Right lobe of liver (tissue), 6 donors: ENCODE data around the gene TLCD1. TPM values are rescaled to one million over a fixed set of nuclear protein-coding genes. Genes with fewer than 3 reads are reported as not detected.
"Not testable (repeated sequence)": the region's sequence is repeated elsewhere in the genome, so short reads cannot be mapped to it uniquely, and the experiment has no call there.

Source experiments
- ATAC-seq, 4 donors: fragments of 200-7000 bp; cut with Tn5 transposase; one replicate each; pipeline ENCODE4 v1.9.1; 2020; ENCODE audit warnings: mild to moderate bottlenecking in 4 of 4, moderate library complexity in 4 of 4
- DNase-seq, 3 donors: peaks; one replicate each; pipeline ENCODE4 v3.0.0-alpha.2; 2020
- H3K27ac ChIP-seq, 3 donors: fragments of 200-600 bp; one replicate each; pipeline ENCODE4 v1.8.0; 2022
- H3K27me3 ChIP-seq, 2 donors: fragments of 200-600 bp; one replicate each; pipeline ENCODE4 v1.8.0; 2022
- H3K36me3 ChIP-seq, 4 donors: fragments of 200-600 bp; sonication (generic) in 1 of 4; one replicate each; pipeline versions ENCODE4 v1.5.1 to v1.8.0; 2017 to 2022; ENCODE audit warnings: control low read depth in 1 of 4
- H3K4me1 ChIP-seq, 4 donors: fragments of 200-600 bp; sonication (generic) in 1 of 4; one replicate each; pipeline versions ENCODE4 v1.5.1 to v1.8.0; 2017 to 2022; ENCODE audit warnings: control low read depth in 1 of 4
- H3K4me3 ChIP-seq, 3 donors: fragments of 200-600 bp; one replicate each; pipeline ENCODE4 v1.8.0; 2022
- H3K9me3 ChIP-seq, 4 donors: fragments of 200-600 bp; sonication (generic) in 1 of 4; one replicate each; pipeline versions ENCODE4 v1.5.1 to v1.8.0; 2017 to 2022; ENCODE audit warnings: control low read depth in 1 of 4
- POLR2A ChIP-seq: fragments of 450-650 bp; IDR thresholded peaks from one replicate; pipeline ENCODE4 v1.6.1; 2017; ENCODE audit warnings: antibody characterized with exemption, mild to moderate bottlenecking
- WGBS: methylation state at CpG from one replicate; pipeline ENCODE4 v1.1.6; 2018; ENCODE audit warnings: low coverage, low lambda C conversion rate; ENCODE audit not compliant: insufficient coverage; ENCODE audit errors: missing lambda C conversion rate; 5-methylcytosine and 5-hydroxymethylcytosine counted together
- intact Hi-C, 2 donors: fragments of 100-400 bp; cut with DNase I; formaldehyde crosslinking; loops; one replicate each; pipeline versions ENCODE4 v1.11.2 to v1.14.1; 2022
- total RNA-seq, 6 experiments: library from RNA; depleted of rRNA in 2 of 6; stranded (reverse); fragments of >200 nt in 2 of 6; fragmentation: NEBNext Ultra II Directional in 3 of 6; extraction: Animal tissue kit (Norgen Biotek cat#: 25700) in 3 of 6; gene quantifications; one replicate each; pipeline versions ENCODE4 v1.1.0 to v1.2.4, GENCODE V29; 2016 to 2023
- TF ChIP-seq, protein P1 (sequence below), 4 donors: fragments of 200-600 bp in 3 of 4; fragments of 450-650 bp in 1 of 4; IDR thresholded peaks; one replicate each; pipeline versions ENCODE4 v1.5.1 to v1.8.0; 2016 to 2022; ENCODE audit warnings: antibody characterized with exemption in 4 of 4, mild to moderate bottlenecking in 2 of 4
- donor health status: DM: no; HTN: yes; CAD: no.
- donor health status: DM: no; HTN: no; CAD: no.
- donor health status: DM: no; HTN: no; CAD: no.
- donor health status: DM: no; HTN: yes; CAD: no.
- donor health status: DM: no; HTN: yes; CAD: no.

Gene TLCD1
- total RNA-seq, 6 experiments from 2014 or later: 2.9 to 11.0 (median 7.0) TPM

DNA sequence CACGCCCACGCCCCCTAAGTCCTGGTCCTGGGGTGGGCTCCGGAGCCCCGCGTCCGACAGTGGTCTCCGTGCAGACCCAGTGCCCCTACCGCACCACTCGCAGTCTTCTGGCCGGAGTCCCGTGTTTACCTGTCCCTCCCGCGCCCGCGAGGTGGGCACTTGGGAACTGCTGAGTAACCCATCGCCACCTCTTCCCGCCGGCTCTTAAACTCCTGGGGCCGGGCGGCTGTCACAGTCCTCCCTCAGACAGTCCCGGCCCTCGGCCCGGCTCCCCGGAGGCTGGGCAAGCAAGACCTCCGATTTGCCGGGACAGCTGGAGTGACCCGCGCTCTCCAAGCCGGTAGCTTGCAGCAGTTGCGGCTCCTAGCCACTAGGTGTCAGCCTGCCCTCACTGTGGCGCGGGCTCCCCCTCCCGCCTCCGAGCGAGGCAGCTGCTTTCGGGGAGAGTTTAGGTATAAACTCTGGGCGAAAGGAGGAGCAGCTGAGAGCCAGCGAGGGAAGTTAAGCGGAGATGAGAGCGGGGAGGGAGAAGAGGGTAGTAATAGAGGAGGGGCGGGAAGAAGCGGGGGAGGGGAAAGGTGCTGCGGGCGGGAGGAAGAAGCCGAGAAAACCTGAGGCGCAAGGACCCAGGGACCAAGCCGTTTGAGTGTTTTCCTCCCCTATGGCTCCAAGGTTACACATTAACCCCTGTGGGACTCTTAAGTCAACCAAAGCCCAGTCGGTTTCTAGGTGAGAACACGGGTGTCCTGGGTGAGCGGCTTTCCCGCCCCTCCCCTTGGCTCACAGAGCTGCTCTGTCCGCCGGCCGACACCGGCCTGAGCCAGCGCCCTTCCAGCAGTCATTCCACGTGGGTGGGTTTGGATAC, 826 bp upstream of the TLCD1 start:
- H3K27ac ChIP-seq: peak overlapping the region; percentile 86 to 90 (median 88)
- TF ChIP-seq, protein P1, sequence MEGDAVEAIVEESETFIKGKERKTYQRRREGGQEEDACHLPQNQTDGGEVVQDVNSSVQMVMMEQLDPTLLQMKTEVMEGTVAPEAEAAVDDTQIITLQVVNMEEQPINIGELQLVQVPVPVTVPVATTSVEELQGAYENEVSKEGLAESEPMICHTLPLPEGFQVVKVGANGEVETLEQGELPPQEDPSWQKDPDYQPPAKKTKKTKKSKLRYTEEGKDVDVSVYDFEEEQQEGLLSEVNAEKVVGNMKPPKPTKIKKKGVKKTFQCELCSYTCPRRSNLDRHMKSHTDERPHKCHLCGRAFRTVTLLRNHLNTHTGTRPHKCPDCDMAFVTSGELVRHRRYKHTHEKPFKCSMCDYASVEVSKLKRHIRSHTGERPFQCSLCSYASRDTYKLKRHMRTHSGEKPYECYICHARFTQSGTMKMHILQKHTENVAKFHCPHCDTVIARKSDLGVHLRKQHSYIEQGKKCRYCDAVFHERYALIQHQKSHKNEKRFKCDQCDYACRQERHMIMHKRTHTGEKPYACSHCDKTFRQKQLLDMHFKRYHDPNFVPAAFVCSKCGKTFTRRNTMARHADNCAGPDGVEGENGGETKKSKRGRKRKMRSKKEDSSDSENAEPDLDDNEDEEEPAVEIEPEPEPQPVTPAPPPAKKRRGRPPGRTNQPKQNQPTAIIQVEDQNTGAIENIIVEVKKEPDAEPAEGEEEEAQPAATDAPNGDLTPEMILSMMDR (IDR thresholded peaks at IDR 0.05): peak; percentile 98 to 99 (median 99)
- no peak for TF ChIP-seq POLR2A
- H3K4me3 ChIP-seq: peak overlapping the region; percentile 70 to 78 (median 74)
- no peaks in the 10 kb centered on the region for H3K27me3 ChIP-seq
- no peaks in the 10 kb centered on the region for H3K9me3 ChIP-seq
- WGBS: under 1% methylated on average over 46 of the region's 57 CpGs
- H3K4me1 ChIP-seq: peaks cover 0 to 9% (median 4%) of the 10 kb centered on the region in 4 donors
- intact Hi-C loops: no loop called here
- peak; percentile 72 to 83 (median 78) for ATAC-seq
- H3K36me3 ChIP-seq: peaks cover 6 to 27% (median 18%) of the 10 kb centered on the region in 4 donors
- DNase-seq: peak; percentile 94 to 96 (median 94)

DNA sequence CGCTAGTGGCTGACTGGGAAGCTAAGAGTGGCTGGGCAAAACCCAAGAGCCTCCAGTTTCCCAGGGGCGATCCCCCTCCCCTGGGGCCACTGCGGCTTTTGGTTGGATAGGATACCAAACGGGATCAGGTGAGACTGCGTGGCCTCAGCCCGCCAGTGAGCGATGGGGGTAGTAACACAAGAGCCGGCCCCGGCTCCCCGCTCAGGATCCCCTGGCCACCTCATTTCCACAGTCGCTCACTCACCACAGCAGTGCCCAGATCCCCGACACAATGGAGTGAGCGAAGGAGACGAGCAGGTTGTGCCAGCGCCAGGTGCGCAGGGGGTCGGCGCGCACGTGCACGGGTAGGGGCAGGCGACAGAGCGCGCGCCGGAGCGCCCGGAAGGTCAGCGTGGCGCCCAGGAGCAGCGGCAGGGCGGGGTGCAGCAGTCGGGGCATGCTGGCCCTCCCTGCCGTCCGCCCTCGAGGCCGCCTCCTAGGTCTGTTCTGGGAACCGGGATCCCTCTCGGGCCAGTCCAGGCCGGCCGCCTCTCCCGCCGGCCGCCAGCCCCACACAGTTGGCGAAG, 290 bp downstream of the TLCD1 start:
- Histone ChIP-seq H3K27ac (peak overlapping the region; percentile 30 to 36 (median 31)), H3K9me3 (no peaks in the 10 kb centered on the region), H3K27me3 (no peaks in the 10 kb centered on the region), H3K4me1 (peaks cover 0 to 20% (median 10%) of the 10 kb centered on the region in 4 donors), H3K4me3 (peak overlapping the region; percentile 70 to 78 (median 74)), H3K36me3 (peaks cover 6 to 36% (median 23%) of the 10 kb centered on the region in 4 donors)
- ATAC-seq: peak; percentile 6 to 36 (median 30)
- intact Hi-C loops: no loop called here
- 1% methylated on average over 16 of the region's 45 CpGs for whole genome bisulfite sequencing
- DNase-seq: peak; percentile 61 to 81 (median 74)
- peak; percentile 47 for TF ChIP-seq POLR2A
- TF ChIP-seq, protein P1 (IDR thresholded peaks at IDR 0.05): no peak

DNA sequence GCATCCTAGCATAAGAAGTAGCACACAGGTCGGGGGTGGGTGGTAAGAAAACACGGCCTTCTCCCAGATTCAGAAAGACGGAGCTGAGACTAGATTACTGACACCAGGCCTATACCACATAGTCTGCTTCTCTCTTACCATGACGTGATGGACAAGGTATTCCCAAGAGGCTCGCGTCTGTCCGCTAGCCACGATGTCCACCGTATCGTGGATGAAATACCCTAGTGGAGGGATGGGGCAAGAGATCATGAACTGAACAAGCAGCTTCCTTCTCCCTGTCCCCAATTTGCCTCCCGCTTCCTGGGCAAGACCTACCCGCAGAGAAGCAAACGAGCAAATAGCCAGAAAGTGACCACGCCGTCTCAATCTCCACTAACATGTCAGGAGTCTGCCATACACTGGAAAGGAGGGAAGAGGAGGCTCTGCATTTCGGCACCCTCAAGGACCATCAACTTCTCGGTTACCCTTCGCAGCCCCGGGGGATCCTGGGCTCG, 820 bp downstream of the TLCD1 start:
- 8% methylated on average over 8 of the region's 20 CpGs for WGBS
- H3K9me3 ChIP-seq: no peaks in the 10 kb centered on the region
- H3K4me1 ChIP-seq: peaks cover 0 to 24% (median 11%) of the 10 kb centered on the region in 4 donors
- DNase-seq (no peak), ATAC-seq (no peak)
- intact Hi-C loops: no loop called here
- H3K27me3 ChIP-seq: no peaks in the 10 kb centered on the region
- H3K36me3 ChIP-seq: peaks cover 6 to 36% (median 23%) of the 10 kb centered on the region in 4 donors
- H3K27ac ChIP-seq: peak overlapping the region in 2 of 3 donors; percentile 31 to 36
- TF ChIP-seq POLR2A: no peak
- TF ChIP-seq, protein P1 (IDR thresholded peaks at IDR 0.05): no peak
- H3K4me3 ChIP-seq: peak overlapping the region; percentile 70 to 78 (median 74)

DNA sequence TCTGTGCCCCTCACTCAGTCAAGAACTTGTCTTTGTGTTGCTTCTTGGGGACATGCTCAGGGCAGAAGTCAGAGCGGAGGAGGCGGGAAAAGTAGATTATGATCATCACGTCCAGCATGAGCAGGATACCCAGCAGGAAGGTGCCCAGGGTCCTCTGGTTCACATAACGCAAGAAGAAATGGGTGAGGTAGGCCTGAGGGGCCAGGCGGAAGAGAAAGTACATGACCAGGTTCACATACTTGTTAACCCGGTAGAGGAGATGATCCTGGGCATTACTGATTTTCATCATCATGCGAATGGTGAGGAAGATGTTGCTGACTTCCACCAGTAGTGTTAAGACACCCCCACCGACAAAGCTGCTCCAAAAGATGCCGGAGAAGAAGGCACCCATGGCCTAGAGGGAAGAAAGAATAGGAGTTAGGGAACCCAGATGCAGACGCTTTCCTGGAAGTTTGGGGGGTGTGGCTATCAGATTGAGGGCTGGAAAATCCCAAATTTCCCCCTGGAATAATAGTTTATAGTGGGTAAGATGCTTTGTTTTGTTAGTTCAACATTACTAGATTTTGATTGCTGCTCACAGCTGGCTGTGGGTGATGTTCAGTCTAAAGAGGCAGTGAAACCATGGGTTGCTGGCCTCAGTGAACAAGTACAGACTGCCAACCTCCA, 1.4 kb downstream of the TLCD1 start:
- Histone ChIP-seq H3K4me1 (peaks cover 0 to 24% (median 11%) of the 10 kb centered on the region in 4 donors), H3K27ac (no peak overlapping the region), H3K36me3 (peaks cover 6 to 36% (median 23%) of the 10 kb centered on the region in 4 donors), H3K4me3 (no peak overlapping the region), H3K9me3 (no peaks in the 10 kb centered on the region), H3K27me3 (no peaks in the 10 kb centered on the region)
- ATAC-seq (no peak), DNase-seq (no peak)
- intact Hi-C loops: no loop called here
- TF ChIP-seq POLR2A: no peak
- TF ChIP-seq, protein P1 (IDR thresholded peaks at IDR 0.05): no peak
- WGBS: 69% methylated on average over 10 of the region's 10 CpGs

DNA sequence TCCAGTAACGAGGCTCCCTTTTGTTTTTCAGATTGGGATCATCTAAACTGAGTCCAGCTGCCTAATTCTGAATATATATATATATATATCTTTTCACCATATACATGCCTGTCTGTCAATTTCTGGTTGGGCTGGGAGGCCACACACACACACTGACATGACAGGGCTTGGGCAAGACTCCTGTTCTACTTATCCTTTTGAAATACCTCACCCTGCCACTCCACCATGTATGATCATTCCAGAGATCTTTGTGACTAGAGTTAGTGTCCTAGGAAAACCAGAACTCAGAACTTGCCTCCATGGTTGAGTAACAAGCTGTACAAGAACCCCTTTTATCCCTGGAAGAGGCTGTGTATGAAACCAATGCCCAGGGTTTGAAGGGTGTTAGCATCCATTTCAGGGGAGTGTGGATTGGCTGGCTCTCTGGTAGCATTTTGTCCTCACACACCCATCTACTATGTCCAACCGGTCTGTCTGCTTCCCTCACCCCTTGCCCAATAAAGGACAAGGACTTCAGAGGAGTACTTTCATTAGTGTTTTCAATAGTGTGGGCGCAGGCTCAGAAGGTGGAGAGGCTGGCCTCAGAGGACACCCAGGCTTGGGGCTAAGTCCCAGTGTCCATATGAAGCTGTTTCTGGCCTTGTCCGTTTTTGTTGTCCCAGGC, 2.1 kb downstream of the TLCD1 start:
- H3K27me3 ChIP-seq, H3K9me3 ChIP-seq, H3K27ac ChIP-seq, DNase-seq, H3K4me3 ChIP-seq, intact Hi-C loops, ATAC-seq: not testable (repeated sequence)
- 76% methylated on average over 4 of the region's 4 CpGs for WGBS
- peaks cover 6 to 36% (median 23%) of the 10 kb centered on the region in 4 donors for H3K36me3 ChIP-seq
- H3K4me1 ChIP-seq: peaks cover 0 to 25% (median 11%) of the 10 kb centered on the region in 4 donors
